HEK293 (cell line): ENCODE data around the gene SORBS2.
A peak's percentile ranks its signal among the peaks of the same experiment; 100 is the strongest.

Experiments
- CTCF ChIA-PET: fragments of 350-600 bp; formaldehyde crosslinking; extraction: SDS; loops from one replicate; lab custom pipeline; 2021; ENCODE audit warnings: antibody characterized with exemption; lab: Yijun Ruan, JAX
- POLR2A ChIA-PET: fragments of 300-600 bp; formaldehyde crosslinking; extraction: SDS; loops from one replicate; lab custom pipeline; 2020; ENCODE audit warnings: antibody characterized with exemption, inconsistent platforms; lab: Yijun Ruan, JAX
- H3K27ac ChIP-seq: fragments of 200-500 bp; sonication (Bioruptor generic); 2 replicates; pipeline ENCODE4 v1.5.1; 2014; ENCODE audit warnings: low read depth, low read length, control low read depth, inconsistent platforms; ENCODE audit errors: extremely low read depth
- H3K36me3 ChIP-seq, 2 experiments: fragments of 200-500 bp in 1 of 2; sonication (Bioruptor generic) in 1 of 2; 1 replicate in 1 of 2; 2 replicates in 1 of 2; pipeline ENCODE4 v1.5.1; 2014 to 2017; ENCODE audit warnings: inconsistent platforms in 2 of 2, low read length in 2 of 2; ENCODE audit not compliant: control insufficient read depth in 2 of 2, insufficient read depth in 1 of 2
- H3K4me1 ChIP-seq: fragments of 200-500 bp; sonication (Bioruptor generic); 2 replicates; pipeline ENCODE4 v1.5.1; 2014; ENCODE audit warnings: mild to moderate bottlenecking, low read length, inconsistent platforms; ENCODE audit not compliant: control insufficient read depth, insufficient read depth
- H3K4me3 ChIP-seq: 2 replicates; pipeline ENCODE4 v1.5.1; 2011; ENCODE audit warnings: low read depth, mild to moderate bottlenecking, control low read depth, low read length, moderate library complexity
- H3K9me3 ChIP-seq: fragments of 200-500 bp; sonication (Bioruptor generic); 2 replicates; pipeline ENCODE4 v1.5.1; 2014; ENCODE audit warnings: low read depth, low read length, inconsistent platforms; ENCODE audit not compliant: control insufficient read depth, insufficient read depth
- MEIS1 ChIP-seq: sonication (generic); formaldehyde crosslinking; IDR thresholded peaks from 2 replicates; pipeline ENCODE4 v1.8.1; 2022; ENCODE audit warnings: missing genetic modification reagents, mild to moderate bottlenecking, borderline replicate concordance
- SETDB1 ChIP-seq: IDR thresholded peaks from one replicate; pipeline ENCODE4 v1.6.1; 2017; ENCODE audit warnings: mild to moderate bottlenecking, low read length, moderate library complexity, mixed read lengths; ENCODE audit not compliant: insufficient read length
- YY1 ChIP-seq: fragments of 450-650 bp; formaldehyde crosslinking; IDR thresholded peaks from 2 replicates; pipeline ENCODE4 v1.5.1; 2018; ENCODE audit warnings: missing biosample characterization, missing genetic modification characterization
- ZFP41 ChIP-seq: fragments of 450-650 bp; formaldehyde crosslinking; IDR thresholded peaks from 2 replicates; pipeline ENCODE4 v1.5.1; 2016; ENCODE audit warnings: missing biosample characterization, missing genetic modification characterization, borderline replicate concordance
- ZNF112 ChIP-seq: fragments of 450-650 bp; formaldehyde crosslinking; IDR thresholded peaks from 2 replicates; pipeline ENCODE4 v1.5.0; 2017; ENCODE audit warnings: missing biosample characterization, missing genetic modification characterization
- ZNF155 ChIP-seq: fragments of 450-650 bp; formaldehyde crosslinking; IDR thresholded peaks from 2 replicates; pipeline ENCODE4 v1.5.1; 2016; ENCODE audit warnings: missing biosample characterization, missing genetic modification characterization
- ZNF19 ChIP-seq: fragments of 450-650 bp; formaldehyde crosslinking; IDR thresholded peaks from 2 replicates; pipeline ENCODE4; 2016; ENCODE audit warnings: missing biosample characterization, missing genetic modification characterization, low read depth
- ZNF2 ChIP-seq: fragments of 450-650 bp; formaldehyde crosslinking; IDR thresholded peaks from 2 replicates; pipeline ENCODE4 v1.5.1; 2016; ENCODE audit warnings: missing biosample characterization, missing genetic modification characterization
- ZNF239 ChIP-seq: fragments of 450-650 bp; formaldehyde crosslinking; IDR thresholded peaks from 2 replicates; pipeline ENCODE4 v1.5.1; 2016; ENCODE audit warnings: missing biosample characterization, missing genetic modification characterization
- ZNF248 ChIP-seq: fragments of 450-650 bp; formaldehyde crosslinking; IDR thresholded peaks from 2 replicates; pipeline ENCODE4 v1.5.1; 2017; ENCODE audit warnings: missing biosample characterization, missing genetic modification characterization
- ZNF529 ChIP-seq: fragments of 450-650 bp; formaldehyde crosslinking; IDR thresholded peaks from 2 replicates; pipeline ENCODE4 v1.5.1; 2017; ENCODE audit warnings: missing genetic modification characterization, missing biosample characterization; ENCODE audit not compliant: insufficient replicate concordance
- ZNF530 ChIP-seq: fragments of 450-650 bp; formaldehyde crosslinking; IDR thresholded peaks from 2 replicates; pipeline ENCODE4 v1.5.1; 2016; ENCODE audit warnings: low read depth, missing biosample characterization, missing genetic modification characterization
- ZNF560 ChIP-seq: fragments of 450-650 bp; formaldehyde crosslinking; IDR thresholded peaks from 2 replicates; pipeline ENCODE4 v1.5.1; 2017; ENCODE audit warnings: missing biosample characterization, missing genetic modification characterization, borderline replicate concordance
- ZNF561 ChIP-seq: fragments of 450-650 bp; IDR thresholded peaks from 2 replicates; pipeline ENCODE4 v1.5.1; 2018; ENCODE audit warnings: missing biosample characterization, missing genetic modification characterization, borderline replicate concordance
- ZNF571 ChIP-seq: fragments of 450-650 bp; formaldehyde crosslinking; IDR thresholded peaks from 2 replicates; pipeline ENCODE4 v1.5.0; 2017; ENCODE audit warnings: missing biosample characterization, missing genetic modification characterization
- ZNF623 ChIP-seq: fragments of 450-650 bp; formaldehyde crosslinking; IDR thresholded peaks from 2 replicates; pipeline ENCODE4 v1.5.1; 2016; ENCODE audit warnings: missing biosample characterization, missing genetic modification characterization
- ZNF837 ChIP-seq: fragments of 450-650 bp; formaldehyde crosslinking; IDR thresholded peaks from 2 replicates; pipeline ENCODE4 v1.5.1; 2016; ENCODE audit warnings: missing biosample characterization, missing genetic modification characterization
- ZXDB ChIP-seq: fragments of 450-650 bp; formaldehyde crosslinking; IDR thresholded peaks from 2 replicates; pipeline ENCODE4 v1.5.1; 2016; ENCODE audit warnings: missing biosample characterization, missing genetic modification characterization
- TF ChIP-seq, protein P1 (sequence below): fragments of 450-650 bp; formaldehyde crosslinking; IDR thresholded peaks from 2 replicates; pipeline ENCODE4 v1.5.1; 2017; ENCODE audit warnings: missing biosample characterization, missing genetic modification characterization
- TF ChIP-seq, protein P2 (sequence below): fragments of 450-650 bp; formaldehyde crosslinking; IDR thresholded peaks from 2 replicates; pipeline ENCODE4 v1.5.1; 2017; ENCODE audit warnings: missing biosample characterization, missing genetic modification characterization
- TF ChIP-seq, protein P3 (sequence below): fragments of 450-650 bp; formaldehyde crosslinking; IDR thresholded peaks from 2 replicates; pipeline ENCODE4 v1.5.1; 2016; ENCODE audit warnings: missing biosample characterization, missing genetic modification characterization
- TF ChIP-seq, protein P4 (sequence below): fragments of 450-650 bp; formaldehyde crosslinking; IDR thresholded peaks from 2 replicates; pipeline ENCODE4 v1.5.1; 2016; ENCODE audit warnings: missing biosample characterization, missing genetic modification characterization

The SORBS2 gene

DNA sequence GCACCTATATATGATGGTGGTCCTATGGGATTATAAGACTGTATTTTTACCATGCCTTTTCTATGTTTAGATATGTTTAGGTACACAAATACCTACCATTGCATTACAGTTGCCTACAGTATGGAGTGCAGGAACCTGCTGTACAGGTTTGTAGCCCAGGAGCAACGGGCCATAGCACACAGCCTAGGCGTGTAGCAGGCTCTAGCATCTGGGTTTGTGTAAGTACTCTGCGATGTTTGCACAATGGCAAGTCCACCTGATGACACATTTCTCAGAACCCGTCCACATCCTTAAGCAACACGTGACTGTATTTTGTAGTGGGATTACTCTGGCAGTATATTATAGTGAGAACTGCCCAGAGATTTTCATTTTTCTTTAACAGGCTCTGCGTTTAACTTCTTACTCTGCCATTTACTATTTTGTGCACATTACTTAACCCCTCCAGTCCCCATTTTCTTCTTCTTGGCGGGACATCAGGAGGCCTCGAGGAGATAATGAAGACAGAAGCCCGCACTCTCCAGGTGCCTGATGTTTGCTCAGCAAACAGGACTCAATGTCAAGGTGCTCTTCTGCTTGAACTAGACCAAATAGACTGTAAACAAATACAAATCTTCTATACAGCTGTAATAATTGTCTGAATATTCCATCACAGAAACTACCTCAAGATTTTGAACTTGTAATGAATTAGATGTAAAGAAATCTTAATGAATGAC, 174.7 kb downstream of the SORBS2 start:
- Histone ChIP-seq H3K27ac (no peak overlapping the region), H3K4me3 (no peak overlapping the region), H3K36me3 (no peaks in the 10 kb centered on the region), H3K4me1 (no peaks in the 10 kb centered on the region), H3K9me3 (no peaks in the 10 kb centered on the region)
- ChIA-PET POLR2A (no interaction called here), CTCF (no interaction called here)
- TF ChIP-seq ZNF19 (tag by site-specific recombination) (no peak), ZNF837 (tag by site-specific recombination) (no peak)
- TF ChIP-seq, protein P1, sequence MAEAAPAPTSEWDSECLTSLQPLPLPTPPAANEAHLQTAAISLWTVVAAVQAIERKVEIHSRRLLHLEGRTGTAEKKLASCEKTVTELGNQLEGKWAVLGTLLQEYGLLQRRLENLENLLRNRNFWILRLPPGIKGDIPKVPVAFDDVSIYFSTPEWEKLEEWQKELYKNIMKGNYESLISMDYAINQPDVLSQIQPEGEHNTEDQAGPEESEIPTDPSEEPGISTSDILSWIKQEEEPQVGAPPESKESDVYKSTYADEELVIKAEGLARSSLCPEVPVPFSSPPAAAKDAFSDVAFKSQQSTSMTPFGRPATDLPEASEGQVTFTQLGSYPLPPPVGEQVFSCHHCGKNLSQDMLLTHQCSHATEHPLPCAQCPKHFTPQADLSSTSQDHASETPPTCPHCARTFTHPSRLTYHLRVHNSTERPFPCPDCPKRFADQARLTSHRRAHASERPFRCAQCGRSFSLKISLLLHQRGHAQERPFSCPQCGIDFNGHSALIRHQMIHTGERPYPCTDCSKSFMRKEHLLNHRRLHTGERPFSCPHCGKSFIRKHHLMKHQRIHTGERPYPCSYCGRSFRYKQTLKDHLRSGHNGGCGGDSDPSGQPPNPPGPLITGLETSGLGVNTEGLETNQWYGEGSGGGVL (tag by site-specific recombination): no peak

DNA sequence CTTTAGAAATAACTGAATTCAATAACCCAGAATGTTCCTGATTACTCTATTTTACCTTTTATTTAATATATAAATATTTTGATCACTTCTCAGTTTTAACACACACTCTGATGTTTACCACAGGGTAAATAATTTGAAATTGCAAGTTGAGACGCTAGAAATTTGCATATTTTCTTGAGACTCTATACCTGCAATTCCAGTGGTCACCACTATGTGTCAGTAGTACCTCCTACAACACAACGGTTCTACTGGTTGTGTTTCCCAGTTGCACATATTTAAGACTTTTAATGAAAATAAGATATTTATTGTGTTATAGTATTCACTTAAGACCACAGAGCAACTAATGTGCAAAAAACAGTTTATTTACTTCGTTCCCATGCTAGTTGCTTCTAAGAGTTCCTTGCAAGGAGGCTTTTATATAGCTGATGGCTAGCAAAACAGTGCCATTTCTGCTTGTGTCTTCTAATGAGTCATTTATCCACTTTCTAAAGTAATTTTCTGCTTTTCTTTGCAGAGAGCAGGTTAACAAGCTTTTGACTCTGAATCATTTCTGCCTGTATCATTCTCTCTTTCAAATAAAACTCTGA, 177.8 kb downstream of the SORBS2 start:
- Histone ChIP-seq H3K9me3 (no peaks in the 10 kb centered on the region), H3K4me3 (no peak overlapping the region), H3K36me3 (no peaks in the 10 kb centered on the region), H3K27ac (no peak overlapping the region), H3K4me1 (no peaks in the 10 kb centered on the region)
- CTCF ChIA-PET: interaction anchor here (0.6 kb wide), 1 partner anchor 25 kb away, joined by 3 read pairs; no protein-coding TSS in a partner anchor
- POLR2A ChIA-PET: no interaction called here
- TF ChIP-seq ZFP41 (tag by site-specific recombination) (no peak), SETDB1 (peak; percentile 39)

DNA sequence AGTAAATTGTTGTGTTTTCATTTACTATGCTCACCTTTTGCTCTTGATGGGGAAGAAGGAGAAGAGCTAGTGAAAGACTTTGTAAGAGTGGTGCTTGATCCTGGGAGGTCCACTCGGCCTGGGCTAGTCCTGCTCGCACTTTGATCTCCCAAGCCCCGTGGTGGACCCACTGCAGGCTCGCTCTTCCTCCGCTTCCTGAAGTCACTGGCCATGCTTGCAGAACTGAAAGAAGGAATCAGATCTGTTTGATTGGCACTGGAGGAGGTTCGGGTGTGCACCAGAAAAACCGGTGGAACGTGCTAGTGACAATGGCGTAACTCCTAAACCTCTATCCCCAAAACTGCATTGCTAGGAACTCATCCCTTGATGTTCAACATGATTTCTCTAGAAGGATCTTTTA, 185.2 kb downstream of the SORBS2 start:
- no peaks in the 10 kb centered on the region for H3K36me3 ChIP-seq
- CTCF ChIA-PET: no interaction called here
- no peak for TF ChIP-seq ZNF529 (tag by site-specific recombination)
- TF ChIP-seq ZNF112 (tag by site-specific recombination): no peak
- TF ChIP-seq YY1: no peak
- no peak for TF ChIP-seq MEIS1
- TF ChIP-seq ZNF248 (tag by site-specific recombination): no peak
- no peak for TF ChIP-seq ZNF560 (tag by site-specific recombination)
- TF ChIP-seq ZNF155 (tag by site-specific recombination): no peak
- no peak for TF ChIP-seq ZNF837 (tag by site-specific recombination)
- no peak for TF ChIP-seq ZNF530 (tag by site-specific recombination)
- no peak for TF ChIP-seq ZNF571
- TF ChIP-seq, protein P2, sequence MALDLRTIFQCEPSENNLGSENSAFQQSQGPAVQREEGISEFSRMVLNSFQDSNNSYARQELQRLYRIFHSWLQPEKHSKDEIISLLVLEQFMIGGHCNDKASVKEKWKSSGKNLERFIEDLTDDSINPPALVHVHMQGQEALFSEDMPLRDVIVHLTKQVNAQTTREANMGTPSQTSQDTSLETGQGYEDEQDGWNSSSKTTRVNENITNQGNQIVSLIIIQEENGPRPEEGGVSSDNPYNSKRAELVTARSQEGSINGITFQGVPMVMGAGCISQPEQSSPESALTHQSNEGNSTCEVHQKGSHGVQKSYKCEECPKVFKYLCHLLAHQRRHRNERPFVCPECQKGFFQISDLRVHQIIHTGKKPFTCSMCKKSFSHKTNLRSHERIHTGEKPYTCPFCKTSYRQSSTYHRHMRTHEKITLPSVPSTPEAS (tag by site-specific recombination): no peak
- no peak overlapping the region for H3K27ac ChIP-seq
- H3K4me1 ChIP-seq: no peaks in the 10 kb centered on the region
- POLR2A ChIA-PET: no interaction called here
- H3K9me3 ChIP-seq: no peaks in the 10 kb centered on the region
- H3K4me3 ChIP-seq: no peak overlapping the region

DNA sequence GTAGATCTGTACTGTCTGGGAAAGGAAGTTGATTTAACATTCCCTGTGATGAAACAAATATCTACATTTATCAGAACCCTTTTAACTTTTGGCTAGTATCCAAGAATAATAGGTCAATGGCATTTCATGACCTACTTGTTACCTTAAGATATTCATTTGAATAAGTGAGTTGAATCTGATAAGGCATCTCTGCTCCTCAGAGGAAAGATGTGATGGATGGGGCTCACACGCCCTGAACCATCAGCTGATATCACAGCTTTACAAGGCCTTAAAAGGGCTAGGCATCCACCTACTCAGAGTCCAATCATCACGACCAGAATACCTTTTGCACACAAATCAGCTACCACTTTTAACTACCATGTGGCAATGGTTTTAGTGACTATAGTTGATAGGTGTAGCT, 186.5 kb downstream of the SORBS2 start:
- Histone ChIP-seq H3K4me1 (no peaks in the 10 kb centered on the region), H3K9me3 (no peaks in the 10 kb centered on the region), H3K36me3 (no peaks in the 10 kb centered on the region), H3K4me3 (no peak overlapping the region), H3K27ac (no peak overlapping the region)
- POLR2A ChIA-PET: no interaction called here
- CTCF ChIA-PET: interaction anchor here (0.6 to 1.6 kb wide), 5 partner anchors 15 to 962 kb away, joined by 3 to 5 read pairs (median 3); no protein-coding TSS in a partner anchor
- TF ChIP-seq ZXDB (tag by site-specific recombination): no peak
- TF ChIP-seq, protein P3, sequence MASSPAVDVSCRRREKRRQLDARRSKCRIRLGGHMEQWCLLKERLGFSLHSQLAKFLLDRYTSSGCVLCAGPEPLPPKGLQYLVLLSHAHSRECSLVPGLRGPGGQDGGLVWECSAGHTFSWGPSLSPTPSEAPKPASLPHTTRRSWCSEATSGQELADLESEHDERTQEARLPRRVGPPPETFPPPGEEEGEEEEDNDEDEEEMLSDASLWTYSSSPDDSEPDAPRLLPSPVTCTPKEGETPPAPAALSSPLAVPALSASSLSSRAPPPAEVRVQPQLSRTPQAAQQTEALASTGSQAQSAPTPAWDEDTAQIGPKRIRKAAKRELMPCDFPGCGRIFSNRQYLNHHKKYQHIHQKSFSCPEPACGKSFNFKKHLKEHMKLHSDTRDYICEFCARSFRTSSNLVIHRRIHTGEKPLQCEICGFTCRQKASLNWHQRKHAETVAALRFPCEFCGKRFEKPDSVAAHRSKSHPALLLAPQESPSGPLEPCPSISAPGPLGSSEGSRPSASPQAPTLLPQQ (tag by site-specific recombination): peak; percentile 52; the same call in 1 of the 2 replicates
- TF ChIP-seq ZNF623: no peak
- TF ChIP-seq, protein P4, sequence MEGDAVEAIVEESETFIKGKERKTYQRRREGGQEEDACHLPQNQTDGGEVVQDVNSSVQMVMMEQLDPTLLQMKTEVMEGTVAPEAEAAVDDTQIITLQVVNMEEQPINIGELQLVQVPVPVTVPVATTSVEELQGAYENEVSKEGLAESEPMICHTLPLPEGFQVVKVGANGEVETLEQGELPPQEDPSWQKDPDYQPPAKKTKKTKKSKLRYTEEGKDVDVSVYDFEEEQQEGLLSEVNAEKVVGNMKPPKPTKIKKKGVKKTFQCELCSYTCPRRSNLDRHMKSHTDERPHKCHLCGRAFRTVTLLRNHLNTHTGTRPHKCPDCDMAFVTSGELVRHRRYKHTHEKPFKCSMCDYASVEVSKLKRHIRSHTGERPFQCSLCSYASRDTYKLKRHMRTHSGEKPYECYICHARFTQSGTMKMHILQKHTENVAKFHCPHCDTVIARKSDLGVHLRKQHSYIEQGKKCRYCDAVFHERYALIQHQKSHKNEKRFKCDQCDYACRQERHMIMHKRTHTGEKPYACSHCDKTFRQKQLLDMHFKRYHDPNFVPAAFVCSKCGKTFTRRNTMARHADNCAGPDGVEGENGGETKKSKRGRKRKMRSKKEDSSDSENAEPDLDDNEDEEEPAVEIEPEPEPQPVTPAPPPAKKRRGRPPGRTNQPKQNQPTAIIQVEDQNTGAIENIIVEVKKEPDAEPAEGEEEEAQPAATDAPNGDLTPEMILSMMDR (tag by site-specific recombination): no peak
- no peak for TF ChIP-seq ZNF2 (tag by site-specific recombination)
- no peak for TF ChIP-seq ZNF239 (tag by site-specific recombination)
- TF ChIP-seq ZNF561 (tag by site-specific recombination): no peak
